NT2/D1 (cell line): ENCODE results near the gene ENDOV.

ENCODE experiments used
- SUZ12 ChIP-seq: IDR thresholded peaks from 2 replicates; pipeline ENCODE4 v1.6.1; 2011; ENCODE audit not compliant: insufficient read length, insufficient read depth; ENCODE audit errors: extremely low read depth
- YY1 ChIP-seq: IDR thresholded peaks from 2 replicates; pipeline ENCODE4 v1.6.1; 2011; ENCODE audit not compliant: insufficient read length, insufficient read depth
- ZNF274 ChIP-seq: IDR thresholded peaks from 2 replicates; pipeline ENCODE4 v1.6.1; 2011; ENCODE audit warnings: mild to moderate bottlenecking, low read depth, low read length

GRCh38 chr17:80469667-80470066 is 54.7 kb downstream of the ENDOV start:
- TF ChIP-seq YY1 (no peak), ZNF274 (no peak), SUZ12 (no peak)
